NOMO-1 treated with dmso at 0.1 percent for 144 hours (cell line): ENCODE results near the gene ADAM20.
"Not testable (repeated sequence)": the region's sequence is repeated elsewhere in the genome, so short reads cannot be mapped to it uniquely, and the experiment has no call there.

Source experiments
- DNase-seq: peaks from one replicate; lab custom pipeline; 2025; ENCODE audit not compliant: unreplicated experiment; lab: John Stamatoyannopoulos, UW

ADAM20 gene

DNA sequence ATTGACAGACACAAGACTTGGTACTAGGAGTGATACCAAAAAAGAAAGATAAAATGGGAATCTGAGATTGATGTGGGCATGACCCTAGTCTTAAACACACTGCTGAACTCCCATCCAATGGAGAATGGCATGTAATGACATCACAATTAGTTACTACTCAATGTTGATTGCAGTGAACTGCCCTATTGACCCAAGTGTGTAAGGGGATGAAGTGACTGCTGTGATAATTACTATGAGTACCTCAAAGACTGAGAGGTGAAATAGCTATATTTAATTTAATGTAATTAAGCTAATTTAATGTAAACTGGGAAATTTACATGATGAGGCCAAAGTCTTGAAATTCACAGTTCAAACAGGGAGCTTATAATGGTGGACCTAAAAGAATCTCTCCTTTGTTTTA lies at the start of gene ADAM20:
Gene ADAM20 (minus strand): TSS at position 101 of the 400 bp plus-strand sequence. CDS start 10,247 bp downstream, outside the sequence.
- DNase-seq, result no peak

DNA sequence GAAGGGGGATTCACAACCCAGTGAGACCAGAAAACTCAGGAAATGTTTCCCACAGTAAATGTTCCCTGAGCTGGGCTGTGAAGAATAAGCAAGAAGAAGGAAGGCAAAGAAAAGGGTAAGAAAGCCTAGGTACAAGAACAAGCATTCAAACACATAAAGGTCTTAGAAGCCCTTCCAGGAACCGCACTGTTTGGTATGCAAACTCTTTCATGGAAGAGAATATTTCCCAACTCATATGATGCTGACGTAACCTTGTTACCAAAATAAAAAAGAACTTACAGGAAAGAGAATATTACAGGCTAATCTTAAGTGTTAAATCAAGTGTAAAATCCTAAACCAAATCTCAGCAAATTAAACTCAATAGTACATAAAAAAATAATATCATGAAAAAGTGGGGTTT lies 42.1 kb upstream of the ADAM20 start:
- DNase-seq, result no peak

- DNase-seq, result no peak
Observed at GRCh38 chr14:70573050-70573449, 38.2 kb upstream of the ADAM20 start.

GRCh38 chr14:70571139-70571538 lies 36.3 kb upstream of the ADAM20 start:
- DNase-seq, result no peak

DNA sequence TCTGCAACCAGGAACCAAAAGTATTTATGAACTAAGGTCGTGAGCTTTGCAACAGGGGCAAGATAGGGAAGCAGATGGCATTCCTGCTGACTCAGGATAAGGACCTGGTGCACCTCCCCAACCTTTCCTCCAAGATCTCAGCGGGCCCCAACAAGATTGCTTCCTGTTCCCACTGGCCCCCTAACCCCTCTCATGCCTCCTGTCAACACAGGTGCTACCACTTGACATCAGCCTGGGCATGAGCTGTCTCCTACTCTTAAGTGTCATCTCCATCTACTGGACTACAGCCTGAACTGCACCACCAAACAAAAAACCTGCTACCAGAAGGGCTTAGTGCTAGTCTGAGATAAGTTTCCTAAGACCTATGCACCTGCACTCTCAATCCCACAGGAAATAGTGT lies 33.0 kb upstream of the ADAM20 start:
- peak; percentile 3 for DNase-seq

GRCh38 chr14:70563869-70564268 lies 29.1 kb upstream of the ADAM20 start:
- DNase-seq, result no peak

DNA sequence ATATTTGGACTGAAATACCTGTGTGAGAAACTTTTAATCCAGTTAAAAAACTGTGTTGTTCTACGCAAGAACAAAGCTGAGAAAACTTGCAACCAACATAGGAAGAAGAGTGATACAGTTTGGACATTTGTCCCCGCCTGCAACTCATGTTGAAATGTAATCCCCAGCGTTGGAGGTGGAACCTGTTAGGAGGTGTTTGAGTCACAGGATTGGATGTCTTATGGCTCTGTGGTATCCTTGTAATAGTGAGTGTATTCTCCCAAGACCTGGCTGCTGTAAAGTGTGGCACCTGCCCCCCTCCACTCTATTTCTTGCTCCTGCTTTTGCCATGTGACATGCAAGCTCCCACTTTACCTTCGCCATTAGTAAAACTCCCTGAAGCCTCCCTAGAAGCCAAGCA lies 28.6 kb upstream of the ADAM20 start:
- DNase-seq, result no peak

DNA sequence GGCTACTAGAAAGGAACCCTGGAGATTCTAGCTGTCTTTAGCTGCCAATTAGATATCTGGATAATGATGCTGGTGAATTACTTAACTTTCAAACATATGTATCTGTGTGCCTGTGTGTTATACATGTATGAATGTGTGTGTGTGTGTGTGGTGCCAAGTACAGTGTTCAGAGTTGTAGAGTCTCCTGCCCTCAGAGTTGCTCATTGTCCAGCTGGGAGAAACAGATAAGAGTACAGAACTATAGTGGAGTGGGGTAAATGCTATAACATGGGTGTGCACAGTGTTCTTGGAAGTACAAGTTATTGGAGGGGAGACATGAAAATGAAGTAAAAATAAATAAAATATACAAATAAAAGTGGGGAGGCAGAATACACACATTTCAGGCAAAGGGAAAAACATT lies 23.6 kb upstream of the ADAM20 start:
- no peak for DNase-seq

- DNase-seq, result no peak
Observed at GRCh38 chr14:70555890-70556289, 21.1 kb upstream of the ADAM20 start.

- no peak for DNase-seq
Observed at GRCh38 chr14:70538087-70538486, 3.3 kb upstream of the ADAM20 start.

DNA sequence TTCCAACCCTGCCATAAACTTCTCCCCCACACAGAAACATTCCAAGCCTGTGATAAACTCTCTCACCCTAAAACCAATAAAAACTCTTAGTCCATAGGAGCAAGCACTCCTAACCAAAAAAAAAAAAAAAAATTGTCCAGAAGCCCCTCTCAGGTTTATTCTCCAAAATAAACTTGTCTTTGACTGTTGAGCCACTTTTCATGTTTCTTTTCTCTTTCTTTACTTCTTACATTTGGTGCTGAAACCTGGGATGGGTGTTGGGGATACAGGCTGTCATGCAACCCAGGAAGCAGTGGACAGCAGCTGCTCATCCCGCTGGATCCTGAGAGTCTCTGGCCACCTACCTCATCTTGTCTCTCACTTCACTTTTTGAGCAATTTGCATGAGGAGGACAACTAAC lies 2.0 kb upstream of the ADAM20 start:
- DNase-seq, result no peak

- DNase-seq, result no peak
Observed at GRCh38 chr14:70530417-70530816, 4.4 kb downstream of the ADAM20 start.

- DNase-seq, result no peak
Observed at GRCh38 chr14:70527501-70528105, 7.2 kb downstream of the ADAM20 start.

DNA sequence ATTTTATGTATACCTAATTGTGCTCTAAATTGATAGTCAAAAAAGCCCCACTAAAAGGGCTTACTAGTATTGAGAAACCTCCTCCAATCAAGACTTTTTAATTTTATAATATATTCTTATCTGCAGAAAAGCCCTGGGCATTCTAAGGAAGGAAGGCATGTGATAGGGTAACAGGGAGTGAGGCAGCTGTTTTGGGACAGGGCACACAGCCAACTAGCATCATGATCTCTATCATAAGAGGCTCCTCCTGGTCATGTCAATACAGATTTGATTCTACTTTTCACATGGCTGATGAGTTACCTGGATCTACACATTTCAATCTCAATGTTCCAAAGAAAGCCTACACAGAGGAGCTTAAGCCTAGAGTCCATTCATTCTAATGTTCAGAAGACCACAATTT lies 9.1 kb downstream of the ADAM20 start:
- no peak for DNase-seq

DNA sequence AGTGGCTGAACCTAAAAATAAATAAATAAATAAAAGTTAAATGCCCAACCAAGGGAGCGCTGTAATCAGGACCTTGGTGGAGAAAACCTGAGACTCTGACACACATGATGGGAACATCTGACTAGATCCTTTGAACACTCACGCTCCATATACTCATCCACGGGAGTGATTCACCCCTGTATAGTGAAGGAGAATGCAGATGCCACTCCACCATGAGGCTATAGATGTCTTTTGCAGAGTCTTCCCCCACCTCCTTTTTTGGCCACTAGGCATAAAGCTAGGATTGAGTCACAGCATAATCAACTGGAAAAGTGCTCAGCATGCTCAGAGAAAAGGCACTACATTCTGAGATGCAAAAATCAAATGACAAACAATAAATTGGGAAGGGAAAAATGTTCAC lies 19.0 kb downstream of the ADAM20 start:
- DNase-seq, result no peak

- DNase-seq, result peak; percentile 13
Observed at GRCh38 chr14:70514168-70515069, 20.4 kb downstream of the ADAM20 start.

DNA sequence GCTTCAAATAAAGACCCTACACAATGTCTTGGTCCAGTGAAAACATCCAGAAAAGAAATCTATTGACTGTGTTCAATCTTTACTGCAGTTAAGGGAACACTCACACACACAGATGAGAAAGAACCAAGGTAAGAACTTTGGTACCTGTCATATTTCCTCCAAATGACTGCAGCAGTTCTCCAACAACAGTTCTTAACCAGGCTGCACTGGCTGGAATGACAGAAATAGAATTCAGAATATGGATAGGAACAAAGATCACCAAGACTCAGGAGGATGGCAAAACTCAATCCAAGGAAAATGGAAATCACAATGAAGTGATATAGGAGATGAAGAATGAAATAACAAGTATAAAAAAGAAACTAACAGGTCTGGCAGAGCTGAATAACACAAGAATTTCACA lies 36.6 kb downstream of the ADAM20 start:
- DNase-seq, result no peak

GRCh38 chr14:70489579-70490200 lies 45.1 kb downstream of the ADAM20 start:
- DNase-seq, result no peak

- not testable (repeated sequence) for DNase-seq
Observed at GRCh38 chr14:70477356-70478105, 57.3 kb downstream of the ADAM20 start.

- not testable (repeated sequence) for DNase-seq
Observed at GRCh38 chr14:70475459-70475858, 59.3 kb downstream of the ADAM20 start.

GRCh38 chr14:70473825-70474224 lies 61.0 kb downstream of the ADAM20 start:
- DNase-seq, result no peak
